ENCODE results near the gene CEP131.

The CEP131 gene

DNA sequence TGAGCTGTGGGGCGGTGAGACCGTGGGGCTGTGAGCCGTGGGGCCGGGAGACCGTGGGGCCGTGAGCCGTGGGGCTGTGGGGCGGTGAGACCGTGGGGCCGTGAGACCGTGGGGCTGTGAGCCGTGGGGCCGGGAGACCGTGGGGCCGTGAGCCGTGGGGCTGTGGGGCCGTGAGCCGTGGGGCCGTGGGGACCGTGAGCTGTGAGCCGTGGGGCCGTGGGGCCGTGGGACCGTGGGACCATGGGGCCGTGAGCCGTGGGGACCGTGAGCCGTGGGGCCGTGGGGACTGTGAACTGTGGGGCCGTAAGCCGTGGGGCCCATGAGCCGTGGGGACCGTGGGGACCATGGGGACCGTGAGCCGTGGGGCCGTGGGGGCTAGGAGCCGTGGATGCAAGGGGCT, 82.1 kb downstream of the CEP131 start:
- TF ChIP-seq, protein P1, sequence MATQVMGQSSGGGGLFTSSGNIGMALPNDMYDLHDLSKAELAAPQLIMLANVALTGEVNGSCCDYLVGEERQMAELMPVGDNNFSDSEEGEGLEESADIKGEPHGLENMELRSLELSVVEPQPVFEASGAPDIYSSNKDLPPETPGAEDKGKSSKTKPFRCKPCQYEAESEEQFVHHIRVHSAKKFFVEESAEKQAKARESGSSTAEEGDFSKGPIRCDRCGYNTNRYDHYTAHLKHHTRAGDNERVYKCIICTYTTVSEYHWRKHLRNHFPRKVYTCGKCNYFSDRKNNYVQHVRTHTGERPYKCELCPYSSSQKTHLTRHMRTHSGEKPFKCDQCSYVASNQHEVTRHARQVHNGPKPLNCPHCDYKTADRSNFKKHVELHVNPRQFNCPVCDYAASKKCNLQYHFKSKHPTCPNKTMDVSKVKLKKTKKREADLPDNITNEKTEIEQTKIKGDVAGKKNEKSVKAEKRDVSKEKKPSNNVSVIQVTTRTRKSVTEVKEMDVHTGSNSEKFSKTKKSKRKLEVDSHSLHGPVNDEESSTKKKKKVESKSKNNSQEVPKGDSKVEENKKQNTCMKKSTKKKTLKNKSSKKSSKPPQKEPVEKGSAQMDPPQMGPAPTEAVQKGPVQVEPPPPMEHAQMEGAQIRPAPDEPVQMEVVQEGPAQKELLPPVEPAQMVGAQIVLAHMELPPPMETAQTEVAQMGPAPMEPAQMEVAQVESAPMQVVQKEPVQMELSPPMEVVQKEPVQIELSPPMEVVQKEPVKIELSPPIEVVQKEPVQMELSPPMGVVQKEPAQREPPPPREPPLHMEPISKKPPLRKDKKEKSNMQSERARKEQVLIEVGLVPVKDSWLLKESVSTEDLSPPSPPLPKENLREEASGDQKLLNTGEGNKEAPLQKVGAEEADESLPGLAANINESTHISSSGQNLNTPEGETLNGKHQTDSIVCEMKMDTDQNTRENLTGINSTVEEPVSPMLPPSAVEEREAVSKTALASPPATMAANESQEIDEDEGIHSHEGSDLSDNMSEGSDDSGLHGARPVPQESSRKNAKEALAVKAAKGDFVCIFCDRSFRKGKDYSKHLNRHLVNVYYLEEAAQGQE (IDR thresholded peaks at IDR 0.05; ENCODE audit: insufficient replicate concordance, low read depth): no peak
- no peak for TF ChIP-seq SPI1 (IDR thresholded peaks at IDR 0.05; ENCODE audit: borderline replicate concordance, low read depth)
- no peak for TF ChIP-seq GABPA (IDR thresholded peaks at IDR 0.05; ENCODE audit: low read depth)
- TF ChIP-seq POLR2AphosphoS5 (IDR thresholded peaks at IDR 0.05; ENCODE audit: low read depth): no peak
- TF ChIP-seq CTCF (IDR thresholded peaks at IDR 0.05; ENCODE audit: insufficient read depth, low read length): no peak
- Histone ChIP-seq H3K4me3 (replicated peaks; ENCODE audit: insufficient read depth, low read length) (no peak overlapping the region), H3K27ac (replicated peaks) (no peak overlapping the region), H3K27me3 (ENCODE audit: insufficient read depth, poor library complexity, severe bottlenecking) (peaks cover 2% of the 10 kb centered on the region)
- no peak for DNase-seq (ENCODE audit: low read depth in 1 of 2, low spot score in 1 of 2)

- peaks cover 4% of the 10 kb centered on the region for H3K27me3 ChIP-seq (ENCODE audit: insufficient read depth, poor library complexity, severe bottlenecking)
- H3K27ac ChIP-seq (replicated peaks): no peak overlapping the region
- no peak for DNase-seq (ENCODE audit: low read depth in 1 of 2, low spot score in 1 of 2)
Observed at GRCh38 chr17:81140018-81140417, 82.7 kb downstream of the CEP131 start.

More at GRCh38 chr17:81140018-81140417, 82.7 kb downstream of the CEP131 start:
- no peak overlapping the region for H3K4me3 ChIP-seq (replicated peaks; ENCODE audit: insufficient read depth, low read length)
- TF ChIP-seq, protein P1 (IDR thresholded peaks at IDR 0.05; ENCODE audit: insufficient replicate concordance, low read depth): no peak
- TF ChIP-seq CTCF (IDR thresholded peaks at IDR 0.05; ENCODE audit: insufficient read depth, low read length) (no peak), POLR2AphosphoS5 (IDR thresholded peaks at IDR 0.05; ENCODE audit: low read depth) (no peak), GABPA (IDR thresholded peaks at IDR 0.05; ENCODE audit: low read depth) (no peak), SPI1 (IDR thresholded peaks at IDR 0.05; ENCODE audit: borderline replicate concordance, low read depth) (no peak)

Measured in HL-60 (cell line).